K562 (cell line): ENCODE measurements around the gene ATP8B2. TPM values are rescaled to one million over a fixed set of nuclear protein-coding genes. Genes with fewer than 3 reads are reported as not detected.

Source experiments
- FOXJ3 ChIP-seq: sonication (generic); formaldehyde crosslinking; IDR thresholded peaks from 2 replicates; pipeline ENCODE4 v1.4.0; 2020; ENCODE audit warnings: mild to moderate bottlenecking, missing genetic modification reagents
- IFI16 ChIP-seq: fragments of 250-450 bp; sonication (Bioruptor Pico); IDR thresholded peaks from 2 replicates; pipeline ENCODE4 v2.1.2; 2022; ENCODE audit warnings: mild to moderate bottlenecking, inconsistent platforms
- NR2C1 ChIP-seq, 2 experiments: fragments of 450-650 bp; IDR thresholded peaks; 2 replicates each; pipeline ENCODE4 v1.6.1; 2017; ENCODE audit warnings: mild to moderate bottlenecking in 2 of 2, antibody characterized with exemption in 1 of 2, inconsistent platforms in 1 of 2, missing compliant biosample characterization in 1 of 2, missing genetic modification characterization in 1 of 2
- NUFIP1 ChIP-seq: fragments of 450-650 bp; IDR thresholded peaks from 2 replicates; pipeline ENCODE4 v1.6.1; 2018; ENCODE audit not compliant: partially characterized antibody
- SAP30 ChIP-seq: fragments of 200-600 bp; sonication (generic); IDR thresholded peaks from 2 replicates; pipeline ENCODE4 v1.6.1; 2012; ENCODE audit warnings: borderline replicate concordance, low read depth, mild to moderate bottlenecking, moderate library complexity, low read length, control low read depth, inconsistent platforms; ENCODE audit not compliant: insufficient read depth, poor library complexity, severe bottlenecking
- SIN3A ChIP-seq, 2 experiments: fragments of 150-350 bp in 1 of 2; IDR thresholded peaks; 2 replicates each; pipeline ENCODE4 v1.6.1; 2011 to 2016; ENCODE audit warnings: borderline replicate concordance in 2 of 2, low read depth in 2 of 2, low read length in 2 of 2, mild to moderate bottlenecking in 2 of 2, moderate library complexity in 2 of 2; ENCODE audit not compliant: control insufficient read depth in 1 of 2
- SMARCC2 ChIP-seq: fragments of 450-650 bp; IDR thresholded peaks from 2 replicates; pipeline ENCODE4 v1.6.1; 2017; ENCODE audit warnings: antibody characterized with exemption, moderate library complexity, mild to moderate bottlenecking, low read depth
- SNIP1 ChIP-seq: fragments of 450-650 bp; IDR thresholded peaks from 2 replicates; pipeline ENCODE4 v1.7.1; 2017; ENCODE audit warnings: low read depth, mild to moderate bottlenecking
- ZNF134 ChIP-seq: fragments of 250-450 bp; sonication (Bioruptor Pico); conservative IDR thresholded peaks from 2 replicates; pipeline ENCODE4 v1.4.0; 2020
- polyA plus RNA-seq, 8 experiments: library from polyadenylated mRNA; depleted of rRNA in 4 of 8; stranded (reverse) in 5 of 8; unstranded in 3 of 8; fragments of >200 nt; fragmentation: Nextera tagmentation in 2 of 8; fragmentation: Illumina TruSeq in 1 of 8; extraction: Ambion mirVana in 2 of 8; extraction: Trizol in 1 of 8; gene quantifications; 2 replicates each; pipeline versions ENCODE4 v1.2.1 to v1.2.3, GENCODE V29; 2011 to 2014; ENCODE audit warnings: inconsistent platforms in 1 of 8, missing spikeins in 1 of 8
- total RNA-seq, 7 experiments: library from RNA; depleted of rRNA in 6 of 7; stranded (reverse); fragments of >200 nt in 6 of 7; fragmentation: Illumina TruSeq in 2 of 7; extraction: Trizol in 2 of 7; gene quantifications; 2 replicates each; pipeline versions ENCODE4 v1.2.1 to v1.2.3, GENCODE V29; 2011 to 2021; ENCODE audit warnings: low replicate concordance in 1 of 7
- TF ChIP-seq, protein P1 (sequence below), 2 experiments: fragments of 450-650 bp; IDR thresholded peaks; 2 replicates each; pipeline ENCODE4 v1.6.1; 2016
- TF ChIP-seq, protein P2 (sequence below): fragments of 200-400 bp; formaldehyde crosslinking; IDR thresholded peaks from 2 replicates; pipeline ENCODE4 v1.6.1; 2017; ENCODE audit warnings: mild to moderate bottlenecking, low read depth, low read length, moderate library complexity
- TF ChIP-seq, protein P3 (sequence below): sonication (generic); formaldehyde crosslinking; IDR thresholded peaks from 2 replicates; pipeline ENCODE4 v1.8.0; 2023; ENCODE audit warnings: missing genetic modification reagents, mild to moderate bottlenecking, borderline replicate concordance
- TF ChIP-seq, protein P4 (sequence below): fragments of 150-350 bp; conservative IDR thresholded peaks from 2 replicates; pipeline ENCODE4 v1.6.1; 2014; ENCODE audit warnings: low read length

Gene ATP8B2
- total and polyA plus RNA-seq, 9 of the 15 experiments (the other 6 are each of a cell fraction or from before 2014, with no cell fraction given), result 0.27 to 33.2 (median 18.4) TPM

DNA sequence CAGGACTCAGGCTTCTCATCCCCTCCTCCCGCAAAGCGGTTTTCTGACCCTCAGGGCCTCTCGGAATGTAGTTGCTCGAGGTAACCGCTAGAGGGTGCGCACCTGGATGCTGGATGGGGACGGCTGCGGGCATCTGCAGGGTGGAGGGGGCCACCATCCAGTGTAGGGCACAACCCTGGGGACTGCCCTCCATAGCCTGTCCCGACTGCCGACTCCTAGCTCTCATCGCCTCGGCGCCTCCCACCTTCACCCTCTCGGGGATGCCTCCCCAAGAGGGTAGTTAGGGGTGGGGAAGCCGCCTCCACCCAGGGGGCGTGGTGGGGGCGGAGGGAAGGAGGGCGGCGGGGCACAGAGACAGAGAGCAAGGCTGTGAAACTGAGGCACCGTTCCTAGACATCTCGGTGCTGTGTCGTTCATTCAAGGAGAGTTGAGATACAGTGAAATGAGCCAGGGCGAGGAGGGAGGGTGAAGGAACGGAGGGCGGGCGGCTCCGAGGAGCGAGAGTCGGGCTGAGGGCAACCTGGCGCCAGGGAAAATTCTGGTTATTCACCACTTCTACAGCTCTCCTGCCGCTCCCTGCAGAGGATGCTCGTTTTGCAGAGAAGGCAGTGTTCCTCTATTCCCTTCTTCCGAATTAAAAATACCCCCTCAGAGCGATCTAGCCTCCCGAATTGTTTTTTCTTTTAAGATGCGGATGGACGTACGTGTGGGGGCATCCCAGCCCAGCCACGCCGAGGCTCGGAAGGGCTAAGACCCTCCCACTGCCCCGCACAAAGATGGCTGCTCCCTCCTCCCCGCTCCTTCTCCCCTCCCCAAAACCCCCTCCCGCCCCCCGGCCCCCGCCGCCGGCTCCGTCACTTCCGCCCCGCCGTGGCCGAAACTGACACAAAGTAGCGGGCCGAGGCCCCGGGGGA is at the start of gene ATP8B2 (continued):
- no peak for TF ChIP-seq NUFIP1
- TF ChIP-seq SNIP1, result no peak
- TF ChIP-seq, protein P1, sequence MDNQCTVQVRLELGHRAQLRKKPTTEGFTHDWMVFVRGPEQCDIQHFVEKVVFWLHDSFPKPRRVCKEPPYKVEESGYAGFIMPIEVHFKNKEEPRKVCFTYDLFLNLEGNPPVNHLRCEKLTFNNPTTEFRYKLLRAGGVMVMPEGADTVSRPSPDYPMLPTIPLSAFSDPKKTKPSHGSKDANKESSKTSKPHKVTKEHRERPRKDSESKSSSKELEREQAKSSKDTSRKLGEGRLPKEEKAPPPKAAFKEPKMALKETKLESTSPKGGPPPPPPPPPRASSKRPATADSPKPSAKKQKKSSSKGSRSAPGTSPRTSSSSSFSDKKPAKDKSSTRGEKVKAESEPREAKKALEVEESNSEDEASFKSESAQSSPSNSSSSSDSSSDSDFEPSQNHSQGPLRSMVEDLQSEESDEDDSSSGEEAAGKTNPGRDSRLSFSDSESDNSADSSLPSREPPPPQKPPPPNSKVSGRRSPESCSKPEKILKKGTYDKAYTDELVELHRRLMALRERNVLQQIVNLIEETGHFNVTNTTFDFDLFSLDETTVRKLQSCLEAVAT (IDR thresholded peaks at IDR 0.05), result 0 out of 4 replicates have a peak, but pooled peaks of 1 of the 2 experiments have one; percentile 24
- TF ChIP-seq, protein P2, sequence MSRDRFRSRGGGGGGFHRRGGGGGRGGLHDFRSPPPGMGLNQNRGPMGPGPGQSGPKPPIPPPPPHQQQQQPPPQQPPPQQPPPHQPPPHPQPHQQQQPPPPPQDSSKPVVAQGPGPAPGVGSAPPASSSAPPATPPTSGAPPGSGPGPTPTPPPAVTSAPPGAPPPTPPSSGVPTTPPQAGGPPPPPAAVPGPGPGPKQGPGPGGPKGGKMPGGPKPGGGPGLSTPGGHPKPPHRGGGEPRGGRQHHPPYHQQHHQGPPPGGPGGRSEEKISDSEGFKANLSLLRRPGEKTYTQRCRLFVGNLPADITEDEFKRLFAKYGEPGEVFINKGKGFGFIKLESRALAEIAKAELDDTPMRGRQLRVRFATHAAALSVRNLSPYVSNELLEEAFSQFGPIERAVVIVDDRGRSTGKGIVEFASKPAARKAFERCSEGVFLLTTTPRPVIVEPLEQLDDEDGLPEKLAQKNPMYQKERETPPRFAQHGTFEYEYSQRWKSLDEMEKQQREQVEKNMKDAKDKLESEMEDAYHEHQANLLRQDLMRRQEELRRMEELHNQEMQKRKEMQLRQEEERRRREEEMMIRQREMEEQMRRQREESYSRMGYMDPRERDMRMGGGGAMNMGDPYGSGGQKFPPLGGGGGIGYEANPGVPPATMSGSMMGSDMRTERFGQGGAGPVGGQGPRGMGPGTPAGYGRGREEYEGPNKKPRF, result no peak
- TF ChIP-seq SMARCC2, result no peak
- no peak for TF ChIP-seq FOXJ3
- no peak for TF ChIP-seq ZNF134 (CRISPR knock-in tag)
- no peak for TF ChIP-seq NR2C1 (IDR thresholded peaks at IDR 0.05)
- no peak for TF ChIP-seq NR2C1 (tag; IDR thresholded peaks at IDR 0.05)
- TF ChIP-seq, protein P3, sequence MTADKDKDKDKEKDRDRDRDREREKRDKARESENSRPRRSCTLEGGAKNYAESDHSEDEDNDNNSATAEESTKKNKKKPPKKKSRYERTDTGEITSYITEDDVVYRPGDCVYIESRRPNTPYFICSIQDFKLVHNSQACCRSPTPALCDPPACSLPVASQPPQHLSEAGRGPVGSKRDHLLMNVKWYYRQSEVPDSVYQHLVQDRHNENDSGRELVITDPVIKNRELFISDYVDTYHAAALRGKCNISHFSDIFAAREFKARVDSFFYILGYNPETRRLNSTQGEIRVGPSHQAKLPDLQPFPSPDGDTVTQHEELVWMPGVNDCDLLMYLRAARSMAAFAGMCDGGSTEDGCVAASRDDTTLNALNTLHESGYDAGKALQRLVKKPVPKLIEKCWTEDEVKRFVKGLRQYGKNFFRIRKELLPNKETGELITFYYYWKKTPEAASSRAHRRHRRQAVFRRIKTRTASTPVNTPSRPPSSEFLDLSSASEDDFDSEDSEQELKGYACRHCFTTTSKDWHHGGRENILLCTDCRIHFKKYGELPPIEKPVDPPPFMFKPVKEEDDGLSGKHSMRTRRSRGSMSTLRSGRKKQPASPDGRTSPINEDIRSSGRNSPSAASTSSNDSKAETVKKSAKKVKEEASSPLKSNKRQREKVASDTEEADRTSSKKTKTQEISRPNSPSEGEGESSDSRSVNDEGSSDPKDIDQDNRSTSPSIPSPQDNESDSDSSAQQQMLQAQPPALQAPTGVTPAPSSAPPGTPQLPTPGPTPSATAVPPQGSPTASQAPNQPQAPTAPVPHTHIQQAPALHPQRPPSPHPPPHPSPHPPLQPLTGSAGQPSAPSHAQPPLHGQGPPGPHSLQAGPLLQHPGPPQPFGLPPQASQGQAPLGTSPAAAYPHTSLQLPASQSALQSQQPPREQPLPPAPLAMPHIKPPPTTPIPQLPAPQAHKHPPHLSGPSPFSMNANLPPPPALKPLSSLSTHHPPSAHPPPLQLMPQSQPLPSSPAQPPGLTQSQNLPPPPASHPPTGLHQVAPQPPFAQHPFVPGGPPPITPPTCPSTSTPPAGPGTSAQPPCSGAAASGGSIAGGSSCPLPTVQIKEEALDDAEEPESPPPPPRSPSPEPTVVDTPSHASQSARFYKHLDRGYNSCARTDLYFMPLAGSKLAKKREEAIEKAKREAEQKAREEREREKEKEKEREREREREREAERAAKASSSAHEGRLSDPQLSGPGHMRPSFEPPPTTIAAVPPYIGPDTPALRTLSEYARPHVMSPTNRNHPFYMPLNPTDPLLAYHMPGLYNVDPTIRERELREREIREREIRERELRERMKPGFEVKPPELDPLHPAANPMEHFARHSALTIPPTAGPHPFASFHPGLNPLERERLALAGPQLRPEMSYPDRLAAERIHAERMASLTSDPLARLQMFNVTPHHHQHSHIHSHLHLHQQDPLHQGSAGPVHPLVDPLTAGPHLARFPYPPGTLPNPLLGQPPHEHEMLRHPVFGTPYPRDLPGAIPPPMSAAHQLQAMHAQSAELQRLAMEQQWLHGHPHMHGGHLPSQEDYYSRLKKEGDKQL (CRISPR knock-in tag), result no peak
- TF ChIP-seq, protein P4, sequence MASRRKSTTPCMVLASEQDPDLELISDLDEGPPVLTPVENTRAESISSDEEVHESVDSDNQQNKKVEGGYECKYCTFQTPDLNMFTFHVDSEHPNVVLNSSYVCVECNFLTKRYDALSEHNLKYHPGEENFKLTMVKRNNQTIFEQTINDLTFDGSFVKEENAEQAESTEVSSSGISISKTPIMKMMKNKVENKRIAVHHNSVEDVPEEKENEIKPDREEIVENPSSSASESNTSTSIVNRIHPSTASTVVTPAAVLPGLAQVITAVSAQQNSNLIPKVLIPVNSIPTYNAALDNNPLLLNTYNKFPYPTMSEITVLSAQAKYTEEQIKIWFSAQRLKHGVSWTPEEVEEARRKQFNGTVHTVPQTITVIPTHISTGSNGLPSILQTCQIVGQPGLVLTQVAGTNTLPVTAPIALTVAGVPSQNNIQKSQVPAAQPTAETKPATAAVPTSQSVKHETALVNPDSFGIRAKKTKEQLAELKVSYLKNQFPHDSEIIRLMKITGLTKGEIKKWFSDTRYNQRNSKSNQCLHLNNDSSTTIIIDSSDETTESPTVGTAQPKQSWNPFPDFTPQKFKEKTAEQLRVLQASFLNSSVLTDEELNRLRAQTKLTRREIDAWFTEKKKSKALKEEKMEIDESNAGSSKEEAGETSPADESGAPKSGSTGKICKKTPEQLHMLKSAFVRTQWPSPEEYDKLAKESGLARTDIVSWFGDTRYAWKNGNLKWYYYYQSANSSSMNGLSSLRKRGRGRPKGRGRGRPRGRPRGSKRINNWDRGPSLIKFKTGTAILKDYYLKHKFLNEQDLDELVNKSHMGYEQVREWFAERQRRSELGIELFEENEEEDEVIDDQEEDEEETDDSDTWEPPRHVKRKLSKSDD, result no peak
- peak; percentile 19 for TF ChIP-seq SAP30
- no peak for TF ChIP-seq IFI16 (CRISPR knock-in tag)
- TF ChIP-seq SIN3A (IDR thresholded peaks at IDR 0.05; ENCODE audit: borderline replicate concordance in 2 of 2, control insufficient read depth in 1 of 2, low read depth in 2 of 2, low read length in 2 of 2), result peak in 1 of 2 experiments; percentile 6; a peak in 1 of 4 replicates
